Epithelial cell of esophagus (primary cell): ENCODE results near the gene ZYX.

Experiments
- DNase-seq: peaks from one replicate; pipeline ENCODE4 v3.0.0; 2010; ENCODE audit warnings: low read depth
- H3K4me3 ChIP-seq: 2 replicates; pipeline ENCODE4 v1.5.1; 2011; ENCODE audit warnings: mild to moderate bottlenecking, low read length, control low read depth
- TF ChIP-seq, protein P1 (sequence below): IDR thresholded peaks from 2 replicates; pipeline ENCODE4 v1.5.1; 2011; ENCODE audit warnings: low read depth, mild to moderate bottlenecking, low read length, control low read depth, inconsistent platforms; ENCODE audit not compliant: insufficient read depth; ENCODE audit errors: missing control alignments

The ZYX gene

GRCh38 chr7:143436325-143436946 is 55.3 kb downstream of the ZYX start:
- TF ChIP-seq, protein P1, sequence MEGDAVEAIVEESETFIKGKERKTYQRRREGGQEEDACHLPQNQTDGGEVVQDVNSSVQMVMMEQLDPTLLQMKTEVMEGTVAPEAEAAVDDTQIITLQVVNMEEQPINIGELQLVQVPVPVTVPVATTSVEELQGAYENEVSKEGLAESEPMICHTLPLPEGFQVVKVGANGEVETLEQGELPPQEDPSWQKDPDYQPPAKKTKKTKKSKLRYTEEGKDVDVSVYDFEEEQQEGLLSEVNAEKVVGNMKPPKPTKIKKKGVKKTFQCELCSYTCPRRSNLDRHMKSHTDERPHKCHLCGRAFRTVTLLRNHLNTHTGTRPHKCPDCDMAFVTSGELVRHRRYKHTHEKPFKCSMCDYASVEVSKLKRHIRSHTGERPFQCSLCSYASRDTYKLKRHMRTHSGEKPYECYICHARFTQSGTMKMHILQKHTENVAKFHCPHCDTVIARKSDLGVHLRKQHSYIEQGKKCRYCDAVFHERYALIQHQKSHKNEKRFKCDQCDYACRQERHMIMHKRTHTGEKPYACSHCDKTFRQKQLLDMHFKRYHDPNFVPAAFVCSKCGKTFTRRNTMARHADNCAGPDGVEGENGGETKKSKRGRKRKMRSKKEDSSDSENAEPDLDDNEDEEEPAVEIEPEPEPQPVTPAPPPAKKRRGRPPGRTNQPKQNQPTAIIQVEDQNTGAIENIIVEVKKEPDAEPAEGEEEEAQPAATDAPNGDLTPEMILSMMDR = no peak
- H3K4me3 ChIP-seq = no peak overlapping the region
- no peak for DNase-seq

DNA sequence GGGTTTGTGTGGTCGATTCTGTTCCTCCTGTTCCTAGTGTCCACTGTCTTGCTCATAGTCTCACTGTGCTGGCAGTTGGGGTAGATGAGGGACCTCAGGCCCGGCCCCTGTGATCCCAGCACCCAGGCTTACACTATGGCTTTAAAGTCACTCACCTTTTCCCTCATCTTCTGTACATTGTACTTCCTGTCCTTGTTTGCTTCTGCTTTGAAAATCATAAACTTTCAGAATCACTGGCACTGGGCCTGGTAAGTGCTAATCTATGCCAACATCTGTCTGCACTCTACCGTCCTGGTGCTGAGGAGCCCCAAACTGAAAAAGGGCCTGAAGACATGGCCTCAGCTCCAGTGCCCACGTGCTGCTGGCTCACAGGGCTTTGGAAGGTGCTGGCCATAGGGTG is 56.4 kb downstream of the ZYX start:
- TF ChIP-seq, protein P1 = no peak
- no peak overlapping the region for H3K4me3 ChIP-seq
- DNase-seq = no peak

DNA sequence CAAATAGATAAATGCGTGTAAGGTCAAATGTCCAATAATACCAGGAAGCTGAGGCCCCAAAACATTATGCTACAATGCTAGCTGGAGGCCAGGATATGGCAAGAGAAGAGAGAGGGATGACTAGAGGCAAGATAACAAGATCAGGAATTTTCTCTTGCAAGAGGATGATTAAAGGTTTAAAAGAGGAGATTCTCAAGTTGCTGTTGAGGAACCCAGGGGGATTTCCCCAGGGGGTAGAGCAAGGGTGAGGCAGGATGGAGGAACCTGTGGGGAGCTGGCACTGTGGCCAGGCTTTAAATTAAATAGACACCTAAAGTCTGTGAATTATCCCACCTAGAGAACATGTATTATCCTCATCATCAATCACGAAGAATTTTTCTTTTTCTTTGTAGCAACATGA is 58.7 kb downstream of the ZYX start:
- TF ChIP-seq, protein P1 = no peak
- DNase-seq = no peak
- no peak overlapping the region for H3K4me3 ChIP-seq
